Suprapubic skin (tissue), 4 donors: ENCODE measurements around the gene PEG3. TPM values are rescaled to one million over a fixed set of nuclear protein-coding genes. Genes with fewer than 3 reads are reported as not detected.

ENCODE experiments used
- DNase-seq, 2 donors: peaks; one replicate each; pipeline ENCODE4 v3.0.0-alpha.2; 2019; ENCODE audit warnings: low spot score in 2 of 2
- H3K27ac ChIP-seq: fragments of 200-600 bp; sonication (generic); one replicate; pipeline ENCODE4 v1.5.1; 2019
- H3K27me3 ChIP-seq: fragments of 200-600 bp; sonication (generic); one replicate; pipeline ENCODE4 v1.5.1; 2019
- H3K36me3 ChIP-seq: fragments of 200-600 bp; sonication (generic); one replicate; pipeline ENCODE4 v1.5.1; 2019
- H3K4me1 ChIP-seq: fragments of 200-600 bp; sonication (generic); one replicate; pipeline ENCODE4 v1.5.1; 2019
- H3K4me3 ChIP-seq: fragments of 200-600 bp; sonication (generic); one replicate; pipeline ENCODE4 v1.5.1; 2019; ENCODE audit warnings: mild to moderate bottlenecking
- H3K9me3 ChIP-seq: fragments of 200-600 bp; sonication (generic); one replicate; pipeline ENCODE4 v1.5.1; 2019
- CTCF ChIP-seq, 2 donors: fragments of 200-600 bp in 1 of 2; fragments of 450-650 bp in 1 of 2; sonication (generic) in 1 of 2; IDR thresholded peaks; one replicate each; pipeline ENCODE4 v1.5.1; 2016 to 2019; ENCODE audit warnings: antibody characterized with exemption in 2 of 2, mild to moderate bottlenecking in 1 of 2, moderate library complexity in 1 of 2
- EP300 ChIP-seq: sonication (generic); formaldehyde crosslinking; IDR thresholded peaks from one replicate; pipeline ENCODE4 v1.6.1; 2017; ENCODE audit warnings: antibody characterized with exemption
- POLR2A ChIP-seq, 2 donors: fragments of 450-650 bp; IDR thresholded peaks; one replicate each; pipeline ENCODE4 v1.6.1; 2017; ENCODE audit warnings: antibody characterized with exemption in 2 of 2, mild to moderate bottlenecking in 2 of 2, moderate library complexity in 2 of 2
- POLR2AphosphoS5 ChIP-seq, 3 donors: sonication (generic); formaldehyde crosslinking; IDR thresholded peaks; one replicate each; pipeline ENCODE4 v1.6.1; 2017; ENCODE audit warnings: antibody characterized with exemption in 3 of 3
- WGBS: methylation state at CpG from one replicate; pipeline ENCODE4 v1.1.5; 2018; 5-methylcytosine and 5-hydroxymethylcytosine counted together
- total RNA-seq, 4 donors: library from RNA; depleted of rRNA; stranded (reverse); fragments of >200 nt; gene quantifications; one replicate each; pipeline ENCODE4 v1.1.0, GENCODE V29; 2016

Gene PEG3
- total RNA-seq, result 10 to 100 TPM in 1 of 4 donors, 1 to 10 TPM in 3; 4.0 to 11.5 (median 5.8) TPM

DNA sequence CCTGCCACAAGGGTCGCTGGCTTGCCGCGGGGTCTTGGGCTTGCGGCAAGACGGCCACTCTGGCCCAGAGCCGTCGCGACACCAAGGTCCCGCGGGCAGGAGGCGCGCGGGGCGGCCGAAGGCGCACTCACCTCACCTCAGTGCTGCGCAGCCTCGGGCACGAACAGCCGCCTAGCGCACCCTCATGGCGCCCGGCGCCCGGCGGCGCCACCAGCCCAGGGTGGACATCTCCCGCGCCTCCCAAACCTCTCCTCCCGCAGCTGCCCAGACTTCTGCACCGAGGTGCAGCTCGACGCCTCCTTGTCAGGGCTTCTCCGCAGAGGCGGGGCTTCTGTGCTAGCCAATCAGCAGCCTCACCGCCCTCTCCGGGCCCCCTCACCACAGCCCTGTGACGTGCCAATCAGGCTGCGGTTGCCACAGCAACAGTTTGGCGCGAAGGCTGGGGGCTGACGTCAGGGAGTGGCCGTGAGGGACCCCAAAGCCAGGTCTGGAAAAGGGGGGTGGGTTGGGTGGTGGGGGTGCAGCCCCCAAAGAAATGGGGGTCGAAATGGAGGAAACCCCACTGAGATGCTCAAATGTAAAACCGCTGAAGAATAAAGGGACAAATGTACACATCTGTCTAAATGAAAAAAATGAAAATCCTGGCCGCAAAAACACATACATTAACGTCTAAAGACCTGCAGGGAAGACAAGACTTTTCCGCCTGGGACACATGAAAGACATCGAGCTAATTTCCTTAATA is at the start of gene PEG3, which contains the start of gene ZIM2:
Gene PEG3, minus strand, starts transcription at position 276 of the 742 bp plus-strand sequence. CDS start 16,071 bp downstream, outside the sequence.
Gene ZIM2, minus strand, starts transcription at position 276 of the 742 bp plus-strand sequence. CDS start 16,449 bp downstream, outside the sequence.
- 43% methylated on average over 17 of the region's 49 CpGs for WGBS
- peak within 1 kb of the TSS; percentile 65 for H3K27ac ChIP-seq
- no peaks in the 10 kb centered on the region for H3K36me3 ChIP-seq
- no peaks in the 10 kb centered on the region for H3K27me3 ChIP-seq
- peak within 1 kb of the TSS; percentile 55 for H3K4me3 ChIP-seq
- peak; percentile 77 to 86 for DNase-seq
- H3K4me1 ChIP-seq, result peaks cover 13% of the 10 kb centered on the region
- no peaks in the 10 kb centered on the region for H3K9me3 ChIP-seq
- TF ChIP-seq CTCF (IDR thresholded peaks at IDR 0.05) (no peak), POLR2A (IDR thresholded peaks at IDR 0.05) (no peak), POLR2AphosphoS5 (IDR thresholded peaks at IDR 0.05) (no peak), EP300 (no peak)

GRCh38 chr19:56885173-56885985 is 44.9 kb upstream of the PEG3 start:
- no peaks in the 10 kb centered on the region for H3K36me3 ChIP-seq
- H3K9me3 ChIP-seq, result peaks cover 5% of the 10 kb centered on the region
- DNase-seq, result no peak
- 24% methylated on average over 14 of the region's 14 CpGs for WGBS
- TF ChIP-seq EP300 (no peak), POLR2AphosphoS5 (IDR thresholded peaks at IDR 0.05) (no peak), CTCF (IDR thresholded peaks at IDR 0.05) (no peak), POLR2A (IDR thresholded peaks at IDR 0.05) (no peak)
- H3K4me3 ChIP-seq, result no peak overlapping the region
- peaks cover 4% of the 10 kb centered on the region for H3K27me3 ChIP-seq
- H3K4me1 ChIP-seq, result no peaks in the 10 kb centered on the region
- no peak overlapping the region for H3K27ac ChIP-seq

- TF ChIP-seq EP300 (no peak), POLR2AphosphoS5 (IDR thresholded peaks at IDR 0.05) (no peak), CTCF (IDR thresholded peaks at IDR 0.05) (no peak), POLR2A (IDR thresholded peaks at IDR 0.05) (no peak)
- H3K27me3 ChIP-seq, result peaks cover 4% of the 10 kb centered on the region
- peaks cover 5% of the 10 kb centered on the region for H3K9me3 ChIP-seq
- no peaks in the 10 kb centered on the region for H3K36me3 ChIP-seq
- WGBS, result 46% methylated on average over 4 of the region's 5 CpGs
- H3K4me1 ChIP-seq, result no peaks in the 10 kb centered on the region
- no peak for DNase-seq
- H3K27ac ChIP-seq, result no peak overlapping the region
- no peak overlapping the region for H3K4me3 ChIP-seq
Observed at GRCh38 chr19:56884441-56884840, 43.9 kb upstream of the PEG3 start.

DNA sequence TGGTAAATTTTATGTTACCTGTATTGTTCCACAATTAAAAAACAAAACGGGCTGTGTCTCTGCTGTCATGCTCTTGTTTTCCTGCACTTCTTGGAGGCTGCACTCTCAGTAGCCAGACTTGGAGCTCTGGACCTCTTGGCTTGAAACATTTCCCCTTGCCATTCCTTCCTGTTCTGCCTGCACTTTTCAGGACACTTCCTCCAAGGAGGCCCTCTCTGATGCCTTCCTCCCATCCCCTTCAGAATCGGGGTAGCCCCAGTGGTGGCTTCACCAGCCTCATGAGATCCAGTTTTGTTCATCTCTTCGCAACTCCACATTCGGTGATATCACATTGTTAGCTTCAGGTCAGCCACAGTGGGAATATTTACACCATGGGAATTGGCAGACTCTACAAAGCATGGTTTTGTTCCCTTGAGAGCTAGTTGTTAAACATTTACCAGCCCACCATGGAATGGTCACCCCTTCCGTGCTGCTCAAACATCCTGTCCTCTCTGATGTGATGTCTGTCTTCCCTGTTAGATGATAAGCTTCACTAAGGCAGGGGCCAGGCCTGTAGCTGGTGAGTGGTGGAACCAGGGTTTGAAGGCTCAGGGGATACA is 40.2 kb upstream of the PEG3 start:
- 81% methylated on average over 5 of the region's 5 CpGs for WGBS
- H3K4me1 ChIP-seq, result no peaks in the 10 kb centered on the region
- no peak overlapping the region for H3K4me3 ChIP-seq
- no peak for DNase-seq
- peaks cover 12% of the 10 kb centered on the region for H3K9me3 ChIP-seq
- no peak for TF ChIP-seq POLR2A (IDR thresholded peaks at IDR 0.05)
- peaks cover 4% of the 10 kb centered on the region for H3K27me3 ChIP-seq
- H3K27ac ChIP-seq, result no peak overlapping the region
- H3K36me3 ChIP-seq, result no peaks in the 10 kb centered on the region

DNA sequence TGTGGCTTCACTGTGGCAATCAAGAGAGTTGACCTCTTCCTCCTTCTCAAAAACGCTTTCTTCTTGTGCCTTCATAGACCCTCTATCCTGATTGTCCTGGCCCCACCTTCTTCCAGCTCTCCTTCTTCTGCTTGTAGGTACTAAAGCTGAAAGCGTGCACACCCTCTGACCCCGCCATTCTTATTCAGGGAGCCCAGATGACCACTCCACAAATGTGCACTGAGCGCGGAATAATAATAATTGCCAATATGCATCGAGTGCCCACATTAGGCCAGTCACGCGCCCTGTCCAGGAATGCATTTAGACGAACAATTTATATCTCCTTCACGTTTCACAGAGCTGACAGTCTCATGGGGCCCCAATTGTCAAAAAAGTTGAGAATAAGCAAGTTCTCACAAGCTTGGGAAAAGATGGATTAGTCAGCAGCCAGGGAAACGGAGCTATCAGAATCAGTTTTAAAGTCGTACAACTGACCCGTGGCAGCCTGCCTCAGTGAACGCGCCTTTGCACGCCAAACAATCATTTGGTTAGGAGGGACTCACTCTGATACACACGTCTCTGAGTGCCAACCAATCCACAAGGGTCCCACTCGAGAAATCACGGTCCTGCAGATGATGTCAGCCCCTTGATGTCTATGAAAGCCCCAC is 36.7 kb upstream of the PEG3 start:
- no peak overlapping the region for H3K4me3 ChIP-seq
- H3K4me1 ChIP-seq, result no peaks in the 10 kb centered on the region
- no peaks in the 10 kb centered on the region for H3K27me3 ChIP-seq
- H3K36me3 ChIP-seq, result no peaks in the 10 kb centered on the region
- no peak for DNase-seq
- 53% methylated on average over 19 of the region's 19 CpGs for WGBS
- no peak overlapping the region for H3K27ac ChIP-seq
- peaks cover 18% of the 10 kb centered on the region for H3K9me3 ChIP-seq
- TF ChIP-seq EP300 (no peak), CTCF (IDR thresholded peaks at IDR 0.05) (no peak)
